Stomach (tissue), 9 donors: Measurements from ENCODE around the gene COL4A1. TPM values are rescaled to one million over a fixed set of nuclear protein-coding genes. Genes with fewer than 3 reads are reported as not detected.

Experiments
- DNase-seq, 2 donors: peaks; one replicate each; pipeline versions ENCODE4 v3.0.0 to v3.0.0-alpha.2; 2013 to 2019
- H3K27ac ChIP-seq, 5 donors: fragments of 200-600 bp in 4 of 5; sonication (generic) in 4 of 5; one replicate each; pipeline ENCODE4 v1.5.1; 2013 to 2019; ENCODE audit warnings: mild to moderate bottlenecking in 1 of 5, moderate library complexity in 1 of 5
- H3K27me3 ChIP-seq, 3 donors: fragments of 200-600 bp; sonication (generic); one replicate each; pipeline ENCODE4 v1.5.1; 2017 to 2019; ENCODE audit warnings: mixed run types in 1 of 3
- H3K36me3 ChIP-seq, 4 donors: fragments of 200-600 bp; sonication (generic); 1 replicate in 3 of 4; 2 replicates in 1 of 4; pipeline ENCODE4 v1.5.1; 2016 to 2019
- H3K4me1 ChIP-seq, 4 donors: fragments of 200-600 bp; sonication (generic); one replicate each; pipeline ENCODE4 v1.5.1; 2016 to 2019
- H3K4me3 ChIP-seq, 4 donors: fragments of 200-600 bp; sonication (generic) in 3 of 4; one replicate each; pipeline ENCODE4 v1.5.1; 2016 to 2019; ENCODE audit warnings: mild to moderate bottlenecking in 1 of 4
- H3K9me3 ChIP-seq, 4 donors: fragments of 200-600 bp; sonication (generic); one replicate each; pipeline ENCODE4 v1.5.1; 2016 to 2019
- CTCF ChIP-seq, 7 experiments: fragments of 450-650 bp in 4 of 7; fragments of 200-600 bp in 3 of 7; sonication (generic) in 3 of 7; IDR thresholded peaks; one replicate each; pipeline ENCODE4 v1.5.1; 2016 to 2019; ENCODE audit warnings: antibody characterized with exemption in 7 of 7, control low read depth in 2 of 7, mild to moderate bottlenecking in 1 of 7
- EP300 ChIP-seq: sonication (generic); formaldehyde crosslinking; IDR thresholded peaks from one replicate; pipeline ENCODE4 v1.6.1; 2017; ENCODE audit warnings: antibody characterized with exemption
- POLR2A ChIP-seq, 4 donors: fragments of 450-650 bp; IDR thresholded peaks; one replicate each; pipeline ENCODE4 v1.6.1; 2016; ENCODE audit warnings: antibody characterized with exemption in 4 of 4, control low read depth in 2 of 4, mild to moderate bottlenecking in 1 of 4, moderate library complexity in 1 of 4
- POLR2AphosphoS5 ChIP-seq, 3 donors: sonication (generic); formaldehyde crosslinking; IDR thresholded peaks; one replicate each; pipeline ENCODE4 v1.6.1; 2016; ENCODE audit warnings: antibody characterized with exemption in 3 of 3
- WGBS, 5 donors: extraction: QIAGEN DNeasy Blood & Tissue Kit in 3 of 5; methylation state at CpG; one replicate each; pipeline versions ENCODE4 v1.1.5 to v1.1.7; 2013 to 2018; 5-methylcytosine and 5-hydroxymethylcytosine counted together
- intact Hi-C: fragments of 100-400 bp; cut with DNase I; formaldehyde crosslinking; loops from one replicate; pipeline ENCODE4 v1.15.1; 2023; ENCODE audit warnings: low total_unique reads
- polyA plus RNA-seq, 3 donors: library from polyadenylated mRNA; stranded (reverse); fragments of 200-250 nt; gene quantifications; one replicate each; pipeline ENCODE4 v1.2.3, GENCODE V29; 2013
- total RNA-seq, 5 donors: library from RNA; depleted of rRNA; stranded (reverse); fragments of >200 nt; gene quantifications; one replicate each; pipeline versions ENCODE4 v1.1.0 to v1.2.3, GENCODE V29; 2014 to 2016
- donor health status: healthy with polysubstance abuse.
- donor health status: Bipolar disorder and iron deficiency.
- donor health status: healthy.

COL4A1 gene
- total and polyA plus RNA-seq, 8 donors, result 18.8 to 798 (median 133) TPM

- TF ChIP-seq POLR2AphosphoS5 (IDR thresholded peaks at IDR 0.05) (peak; percentile 2 to 5 (median 5)), POLR2A (IDR thresholded peaks at IDR 0.05) (no peak), EP300 (no peak), CTCF (IDR thresholded peaks at IDR 0.05) (no peak)
- peak overlapping the region; percentile 63 to 86 (median 72) for H3K4me3 ChIP-seq
- H3K4me1 ChIP-seq, result peaks cover 31 to 84% (median 62%) of the 10 kb centered on the region in 4 donors
- DNase-seq, result peak in 1 of 2 donors; percentile 71
- H3K27me3 ChIP-seq, result peaks cover 0 to 86% (median 40%) of the 10 kb centered on the region in 3 donors
- peaks cover 0 to 7% (median 0%) of the 10 kb centered on the region in 4 donors for H3K36me3 ChIP-seq
- no peaks in the 10 kb centered on the region for H3K9me3 ChIP-seq
- peak overlapping the region; percentile 86 to 97 (median 92) for H3K27ac ChIP-seq
- intact Hi-C loops, result no loop called here
- WGBS, 5 donors, result 1 to 5% (median 3%) methylated on average over 41 to 64 of the region's 64 CpGs
Measured at GRCh38 chr13:110307767-110308655, 1.1 kb upstream of the COL4A1 start.

GRCh38 chr13:110306340-110306959, 507 bp downstream of the COL4A1 start:
- H3K4me1 ChIP-seq, result peaks cover 39 to 86% (median 60%) of the 10 kb centered on the region in 4 donors
- H3K36me3 ChIP-seq, result peaks cover 0 to 7% (median 0%) of the 10 kb centered on the region in 4 donors
- DNase-seq, result peak in 1 of 2 donors; percentile 70
- 2 to 6% (median 5%) methylated on average over 33 to 53 of the region's 53 CpGs for WGBS, 5 donors
- H3K27ac ChIP-seq, result peak overlapping the region; percentile 80 to 97 (median 92)
- peaks cover 0 to 78% (median 37%) of the 10 kb centered on the region in 3 donors for H3K27me3 ChIP-seq
- H3K9me3 ChIP-seq, result no peaks in the 10 kb centered on the region
- TF ChIP-seq POLR2AphosphoS5 (IDR thresholded peaks at IDR 0.05), result peak in 1 of 3 donors; percentile 1
- no peak for TF ChIP-seq POLR2A (IDR thresholded peaks at IDR 0.05)
- no peak for TF ChIP-seq CTCF (IDR thresholded peaks at IDR 0.05)
- intact Hi-C loops, result no loop called here
- H3K4me3 ChIP-seq, result peak overlapping the region; percentile 63 to 86 (median 72)

GRCh38 chr13:110305949-110306339, 1.0 kb downstream of the COL4A1 start:
- Histone ChIP-seq H3K9me3 (no peaks in the 10 kb centered on the region), H3K4me3 (peak overlapping the region; percentile 63 to 86 (median 72)), H3K36me3 (peaks cover 0 to 3% (median 0%) of the 10 kb centered on the region in 4 donors), H3K27ac (peak overlapping the region; percentile 80 to 97 (median 92)), H3K4me1 (peaks cover 36 to 86% (median 59%) of the 10 kb centered on the region in 4 donors), H3K27me3 (peaks cover 0 to 73% (median 36%) of the 10 kb centered on the region in 3 donors)
- DNase-seq, result peak in 1 of 2 donors; percentile 46
- no peak for TF ChIP-seq EP300
- 3 to 9% (median 5%) methylated on average over 6 of the region's 6 CpGs for WGBS, 5 donors
- intact Hi-C loops, result no loop called here

GRCh38 chr13:110305544-110305943, 1.4 kb downstream of the COL4A1 start:
- Histone ChIP-seq H3K9me3 (no peaks in the 10 kb centered on the region), H3K27me3 (peaks cover 0 to 69% (median 36%) of the 10 kb centered on the region in 3 donors), H3K36me3 (no peaks in the 10 kb centered on the region), H3K4me1 (peaks cover 36 to 86% (median 60%) of the 10 kb centered on the region in 4 donors), H3K27ac (peak overlapping the region in 4 of 5 donors; percentile 92 to 97 (median 94)), H3K4me3 (peak overlapping the region; percentile 63 to 86 (median 72))
- 12 to 31% (median 17%) methylated on average over 2 of the region's 2 CpGs for WGBS, 5 donors
- no peak for TF ChIP-seq POLR2AphosphoS5 (IDR thresholded peaks at IDR 0.05)
- intact Hi-C loops, result no loop called here
- DNase-seq, result no peak

- 7 to 43% (median 22%) methylated on average over 4 of the region's 4 CpGs for WGBS, 5 donors
- peak overlapping the region; percentile 63 to 86 (median 72) for H3K4me3 ChIP-seq
- H3K9me3 ChIP-seq, result no peaks in the 10 kb centered on the region
- peaks cover 0 to 63% (median 36%) of the 10 kb centered on the region in 3 donors for H3K27me3 ChIP-seq
- H3K27ac ChIP-seq, result peak overlapping the region in 4 of 5 donors; percentile 92 to 97 (median 94)
- intact Hi-C loops, result no loop called here
- H3K4me1 ChIP-seq, result peaks cover 35 to 86% (median 64%) of the 10 kb centered on the region in 4 donors
- TF ChIP-seq CTCF (IDR thresholded peaks at IDR 0.05) (no peak), POLR2AphosphoS5 (IDR thresholded peaks at IDR 0.05) (no peak), EP300 (no peak), POLR2A (IDR thresholded peaks at IDR 0.05) (no peak)
- DNase-seq, result no peak
- H3K36me3 ChIP-seq, result no peaks in the 10 kb centered on the region
Measured at GRCh38 chr13:110305001-110305400, 2.0 kb downstream of the COL4A1 start.
